Endodermal cell (in vitro differentiated cells): ENCODE data around the gene IFI44. TPM values are rescaled to one million over a fixed set of nuclear protein-coding genes. Genes with fewer than 3 reads are reported as not detected.

Experiments
- DNase-seq: peaks from one replicate; pipeline ENCODE4 v3.0.0-alpha.2; 2017
- H3K27ac ChIP-seq: 2 replicates; pipeline ENCODE4 v1.5.1; 2013; ENCODE audit warnings: mild to moderate bottlenecking, low read depth, low read length, moderate library complexity
- H3K27me3 ChIP-seq: 2 replicates; pipeline ENCODE4 v1.6.1; 2013; ENCODE audit warnings: mild to moderate bottlenecking, low read length, moderate library complexity; ENCODE audit not compliant: insufficient read depth, control insufficient read depth, poor library complexity, severe bottlenecking
- H3K36me3 ChIP-seq: 2 replicates; pipeline ENCODE4 v1.7.0; 2013; ENCODE audit warnings: mild to moderate bottlenecking, low read length, moderate library complexity; ENCODE audit not compliant: control insufficient read depth, insufficient read depth
- H3K4me1 ChIP-seq: one replicate; pipeline ENCODE4 v1.7.0; 2013; ENCODE audit warnings: low read length; ENCODE audit not compliant: control insufficient read depth, insufficient read depth
- H3K4me3 ChIP-seq: 2 replicates; pipeline ENCODE4 v1.5.1; 2013; ENCODE audit warnings: mild to moderate bottlenecking, low read length, moderate library complexity
- H3K9ac ChIP-seq: 2 replicates; pipeline ENCODE4 v1.6.1; 2013; ENCODE audit warnings: mild to moderate bottlenecking, low read length, moderate library complexity; ENCODE audit not compliant: poor library complexity, severe bottlenecking; ENCODE audit errors: extremely low read depth
- H3K9me3 ChIP-seq: 2 replicates; pipeline ENCODE4 v1.6.1; 2013; ENCODE audit warnings: mild to moderate bottlenecking, low read length, moderate library complexity; ENCODE audit not compliant: control insufficient read depth
- H3K27ac Mint-ChIP-seq: 2 replicates; pipeline ENCODE4 v1.8.0; 2020; ENCODE audit warnings: mixed read lengths
- H3K27me3 Mint-ChIP-seq: 2 replicates; pipeline ENCODE4 v1.8.0; 2021; ENCODE audit warnings: mild to moderate bottlenecking, mixed read lengths; ENCODE audit not compliant: insufficient read depth
- H3K36me3 Mint-ChIP-seq: 2 replicates; pipeline ENCODE4 v1.8.0; 2020; ENCODE audit warnings: low read depth, mixed read lengths
- H3K4me1 Mint-ChIP-seq: 2 replicates; pipeline ENCODE4 v1.8.0; 2020; ENCODE audit warnings: mixed read lengths
- H3K4me3 Mint-ChIP-seq: 2 replicates; pipeline ENCODE4 v1.8.0; 2020; ENCODE audit warnings: mild to moderate bottlenecking, moderate library complexity, mixed read lengths
- H3K9me3 Mint-ChIP-seq: 2 replicates; pipeline ENCODE4 v1.8.0; 2020; ENCODE audit warnings: mild to moderate bottlenecking, mixed read lengths
- CTCF ChIP-seq: fragments of 200-600 bp; sonication (generic); conservative IDR thresholded peaks from 2 replicates; pipeline ENCODE4 v1.5.0; 2021; ENCODE audit warnings: antibody characterized with exemption, mild to moderate bottlenecking
- WGBS, 2 experiments: methylation state at CpG; one replicate each; pipeline versions ENCODE4 v1.1.5 to v1.1.7; 2013; ENCODE audit warnings: missing lambda C conversion rate in 2 of 2, mixed read lengths in 1 of 2; ENCODE audit not compliant: insufficient coverage in 1 of 2, insufficient read length in 1 of 2; 5-methylcytosine and 5-hydroxymethylcytosine counted together
- total RNA-seq, 2 donors: library from RNA; stranded (reverse); fragmentation: NEBNext Ultra II Directional in 1 of 2; extraction: Animal tissue kit (Norgen Biotek cat#: 25700) in 1 of 2; gene quantifications; 2 replicates in 1 of 2; 3 replicates in 1 of 2; pipeline ENCODE4 v1.2.1, GENCODE V29; 2021

Gene IFI44
- total RNA-seq, 2 donors from 2014 or later = not detected

GRCh38 chr1:78607944-78608343 lies 41.7 kb upstream of the IFI44 start:
- Mint-ChIP-seq H3K4me3 (no peak overlapping the region), H3K9me3 (no peaks in the 10 kb centered on the region), H3K4me1 (peaks cover 2% of the 10 kb centered on the region), H3K27me3 (peaks cover 38% of the 10 kb centered on the region), H3K27ac (no peak overlapping the region), H3K36me3 (no peaks in the 10 kb centered on the region)
- no peak overlapping the region for H3K27ac ChIP-seq
- peaks cover 3% of the 10 kb centered on the region for H3K4me1 ChIP-seq
- H3K9me3 ChIP-seq = peaks cover 5% of the 10 kb centered on the region
- H3K9ac ChIP-seq = no peak overlapping the region
- H3K27me3 ChIP-seq = no peaks in the 10 kb centered on the region
- TF ChIP-seq CTCF = no peak
- no peak overlapping the region for H3K4me3 ChIP-seq
- DNase-seq = peak; percentile 58
- 66 to 83% methylated on average over 2 to 4 of the region's 4 CpGs for WGBS, 2 experiments
- no peaks in the 10 kb centered on the region for H3K36me3 ChIP-seq

GRCh38 chr1:78617615-78618026 lies 32.0 kb upstream of the IFI44 start:
- Mint-ChIP-seq H3K27me3 (peaks cover 11% of the 10 kb centered on the region), H3K9me3 (no peaks in the 10 kb centered on the region), H3K36me3 (no peaks in the 10 kb centered on the region), H3K4me3 (no peak overlapping the region), H3K4me1 (no peaks in the 10 kb centered on the region), H3K27ac (no peak overlapping the region)
- H3K4me1 ChIP-seq = no peaks in the 10 kb centered on the region
- H3K9me3 ChIP-seq = no peaks in the 10 kb centered on the region
- 11 to 43% methylated on average over 4 to 7 of the region's 7 CpGs for WGBS, 2 experiments
- TF ChIP-seq CTCF = peak; percentile 84
- DNase-seq = peak; percentile 82
- H3K27me3 ChIP-seq = no peaks in the 10 kb centered on the region
- no peak overlapping the region for H3K9ac ChIP-seq
- H3K4me3 ChIP-seq = no peak overlapping the region
- H3K27ac ChIP-seq = no peak overlapping the region
- H3K36me3 ChIP-seq = no peaks in the 10 kb centered on the region

GRCh38 chr1:78619032-78619431 lies 30.6 kb upstream of the IFI44 start:
- Mint-ChIP-seq H3K27ac (no peak overlapping the region), H3K36me3 (no peaks in the 10 kb centered on the region), H3K4me3 (no peak overlapping the region), H3K27me3 (peaks cover 9% of the 10 kb centered on the region), H3K9me3 (no peaks in the 10 kb centered on the region), H3K4me1 (no peaks in the 10 kb centered on the region)
- H3K27ac ChIP-seq = no peak overlapping the region
- H3K9ac ChIP-seq = no peak overlapping the region
- no peak for TF ChIP-seq CTCF
- no peak overlapping the region for H3K4me3 ChIP-seq
- no peaks in the 10 kb centered on the region for H3K27me3 ChIP-seq
- DNase-seq = no peak
- H3K9me3 ChIP-seq = no peaks in the 10 kb centered on the region
- no peaks in the 10 kb centered on the region for H3K4me1 ChIP-seq
- no peaks in the 10 kb centered on the region for H3K36me3 ChIP-seq
- 90 to 100% methylated on average over 3 of the region's 3 CpGs for WGBS, 2 experiments
